Ovary (tissue), 9 donors: Measurements from ENCODE around the gene PRAMEF12. TPM values are rescaled to one million over a fixed set of nuclear protein-coding genes. Genes with fewer than 3 reads are reported as not detected.

Experiments used
- DNase-seq, 5 donors: peaks; one replicate each; pipeline ENCODE4 v3.0.0-alpha.2; 2019 to 2020
- H3K27ac ChIP-seq, 2 donors: fragments of 200-600 bp; one replicate each; pipeline versions ENCODE4 v1.5.1 to v1.8.0; 2019 to 2022
- H3K27me3 ChIP-seq: fragments of 200-600 bp; one replicate; pipeline ENCODE4 v1.8.0; 2022
- H3K36me3 ChIP-seq: fragments of 200-600 bp; sonication (generic); one replicate; pipeline ENCODE4 v1.5.1; 2019
- H3K4me1 ChIP-seq: one replicate; pipeline ENCODE4 v1.8.1; 2013; ENCODE audit warnings: mild to moderate bottlenecking, moderate library complexity; ENCODE audit not compliant: insufficient read depth
- H3K4me3 ChIP-seq: fragments of 200-600 bp; sonication (generic); one replicate; pipeline ENCODE4 v1.5.1; 2017
- H3K9me3 ChIP-seq, 2 donors: fragments of 200-600 bp in 1 of 2; sonication (generic) in 1 of 2; one replicate each; pipeline versions ENCODE4 v1.5.1 to v1.8.1; 2013 to 2019; ENCODE audit warnings: mild to moderate bottlenecking in 1 of 2, moderate library complexity in 1 of 2
- CTCF ChIP-seq, 3 donors: fragments of 450-650 bp in 2 of 3; fragments of 200-600 bp in 1 of 3; IDR thresholded peaks; one replicate each; pipeline versions ENCODE4 v1.5.1 to v1.8.0; 2016 to 2022; ENCODE audit warnings: antibody characterized with exemption in 3 of 3, mild to moderate bottlenecking in 1 of 3
- EP300 ChIP-seq: sonication (generic); formaldehyde crosslinking; IDR thresholded peaks from one replicate; pipeline ENCODE4 v1.6.1; 2017; ENCODE audit warnings: antibody characterized with exemption
- POLR2A ChIP-seq: fragments of 450-650 bp; IDR thresholded peaks from one replicate; pipeline ENCODE4 v1.6.1; 2017; ENCODE audit warnings: antibody characterized with exemption, mild to moderate bottlenecking, moderate library complexity
- WGBS, 3 donors: extraction: QIAGEN DNeasy Blood & Tissue Kit in 1 of 3; methylation state at CpG; one replicate each; pipeline versions ENCODE4 v1.1.5 to v1.1.7; 2013 to 2017; 5-methylcytosine and 5-hydroxymethylcytosine counted together
- intact Hi-C, 4 donors: fragments of 100-400 bp; cut with DNase I; formaldehyde crosslinking; loops; one replicate each; pipeline versions ENCODE4 v1.11.0 to v1.15.1; 2022 to 2023
- polyA plus RNA-seq, 2 donors: library from polyadenylated mRNA; stranded (reverse); fragments of 200-250 nt in 1 of 2; fragments of 350-450 nt in 1 of 2; fragmentation: Illumina TruSeq in 1 of 2; extraction: RNeasy Lipid Tissue Mini Kit (QIAGEN cat#74804) in 1 of 2; gene quantifications; one replicate each; pipeline ENCODE4 v1.2.3, GENCODE V29; 2013 to 2014
- total RNA-seq, 7 donors: library from RNA; depleted of rRNA in 2 of 7; stranded (reverse); fragments of >200 nt in 2 of 7; fragmentation: NEBNext Ultra II Directional in 3 of 7; extraction: Animal tissue kit (Norgen Biotek cat#: 25700) in 3 of 7; gene quantifications; one replicate each; pipeline versions ENCODE4 v1.1.0 to v1.2.4, GENCODE V29; 2016 to 2023
- donor health status: DM: no; HTN: no; CAD: no; lungs with moderate emphysema.
- donor health status: DM: no; HTN: no; CAD: no.
- donor health status: Bipolar disorder and iron deficiency.
- donor health status: DM: yes; HTN: yes; CAD: no.
- donor health status: DM: no; HTN: no; CAD: no.
- donor health status: DM: yes; HTN: yes; CAD: no.

The PRAMEF12 gene
- total and polyA plus RNA-seq, 9 donors = not detected

- TF ChIP-seq POLR2A (no peak), CTCF (IDR thresholded peaks at IDR 0.05) (no peak), EP300 (no peak)
- H3K36me3 ChIP-seq = no peaks in the 10 kb centered on the region
- intact Hi-C loops = no loop called here
- no peaks in the 10 kb centered on the region for H3K4me1 ChIP-seq
- H3K4me3 ChIP-seq = no peak overlapping the region
- DNase-seq = no peak
- H3K9me3 ChIP-seq = no peaks in the 10 kb centered on the region
- WGBS, 3 donors = 50 to 55% (median 50%) methylated on average over 2 of the region's 2 CpGs
- H3K27ac ChIP-seq = no peak overlapping the region
- no peaks in the 10 kb centered on the region for H3K27me3 ChIP-seq
These were observed 2.9 kb upstream of the PRAMEF12 start for GRCh38 chr1:12770620-12771019.

DNA sequence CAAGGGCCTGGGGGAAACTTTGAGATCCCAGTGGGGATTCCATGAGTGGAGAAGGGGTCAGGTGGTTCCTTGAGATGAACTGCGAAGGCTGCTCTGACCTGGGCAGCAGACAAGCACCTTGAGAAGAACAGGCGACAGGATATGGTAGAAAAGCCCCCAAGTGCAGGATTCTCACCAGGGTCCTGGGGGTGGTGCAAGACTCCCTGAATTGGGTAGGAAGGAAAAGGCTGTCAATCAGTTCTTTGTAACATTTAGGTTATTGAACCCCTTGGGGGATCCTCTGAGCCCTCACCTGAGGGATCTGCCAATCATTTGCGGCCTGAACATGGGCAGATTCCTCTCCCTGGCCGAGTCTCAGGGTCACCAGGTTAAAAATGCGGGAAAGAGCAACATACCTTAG lies 2.4 kb upstream of the PRAMEF12 start:
- Histone ChIP-seq H3K36me3 (no peaks in the 10 kb centered on the region), H3K27me3 (no peaks in the 10 kb centered on the region), H3K4me3 (no peak overlapping the region), H3K9me3 (no peaks in the 10 kb centered on the region), H3K4me1 (no peaks in the 10 kb centered on the region), H3K27ac (no peak overlapping the region)
- intact Hi-C loops = no loop called here
- 65 to 69% (median 66%) methylated on average over 5 of the region's 5 CpGs for WGBS, 3 donors
- no peak for DNase-seq
- TF ChIP-seq CTCF (IDR thresholded peaks at IDR 0.05) = no peak
- no peak for TF ChIP-seq POLR2A
- no peak for TF ChIP-seq EP300

GRCh38 chr1:12772520-12772919 lies 1.0 kb upstream of the PRAMEF12 start:
- Histone ChIP-seq H3K27me3 (no peaks in the 10 kb centered on the region), H3K36me3 (no peaks in the 10 kb centered on the region), H3K4me3 (no peak overlapping the region), H3K9me3 (no peaks in the 10 kb centered on the region), H3K4me1 (no peaks in the 10 kb centered on the region), H3K27ac (no peak overlapping the region)
- no peak for TF ChIP-seq POLR2A
- 82 to 86% (median 82%) methylated on average over 5 of the region's 5 CpGs for WGBS, 3 donors
- intact Hi-C loops = no loop called here
- no peak for DNase-seq

GRCh38 chr1:12774801-12775345 lies 1.3 kb downstream of the PRAMEF12 start:
- WGBS, 3 donors = 70 to 93% (median 78%) methylated on average over 5 of the region's 5 CpGs
- no peaks in the 10 kb centered on the region for H3K27me3 ChIP-seq
- no peak overlapping the region for H3K27ac ChIP-seq
- no peak overlapping the region for H3K4me3 ChIP-seq
- no peaks in the 10 kb centered on the region for H3K4me1 ChIP-seq
- TF ChIP-seq CTCF (IDR thresholded peaks at IDR 0.05) (no peak), EP300 (no peak), POLR2A (no peak)
- DNase-seq = no peak
- intact Hi-C loops = no loop called here
- no peaks in the 10 kb centered on the region for H3K36me3 ChIP-seq
- no peaks in the 10 kb centered on the region for H3K9me3 ChIP-seq

- TF ChIP-seq POLR2A (no peak), CTCF (IDR thresholded peaks at IDR 0.05) (no peak), EP300 (no peak)
- H3K4me1 ChIP-seq = no peaks in the 10 kb centered on the region
- no peak overlapping the region for H3K27ac ChIP-seq
- 73 to 77% (median 74%) methylated on average over 8 of the region's 8 CpGs for WGBS, 3 donors
- H3K27me3 ChIP-seq = no peaks in the 10 kb centered on the region
- no peak for DNase-seq
- no peaks in the 10 kb centered on the region for H3K36me3 ChIP-seq
- intact Hi-C loops = no loop called here
- H3K4me3 ChIP-seq = no peak overlapping the region
- H3K9me3 ChIP-seq = no peaks in the 10 kb centered on the region
These were observed 1.9 kb downstream of the PRAMEF12 start for GRCh38 chr1:12775443-12775842.
